Endometrial microvascular endothelial cells (primary cell): Measurements from ENCODE around the gene DHRS7B. TPM values are rescaled to one million over a fixed set of nuclear protein-coding genes. Genes with fewer than 3 reads are reported as not detected.
"Not testable (repeated sequence)": the region's sequence is repeated elsewhere in the genome, so short reads cannot be mapped to it uniquely, and the experiment has no call there.

Source experiments
- in situ Hi-C: cut with HindIII; loops from 2 replicates; pipeline ENCODE4 v1.10.0; 2017; ENCODE audit warnings: low sequenced_read_pairs, low pct_unique_long_range_greater_than_20kb; ENCODE audit errors: inconsistent ontology term
- total RNA-seq: library from RNA; depleted of rRNA; stranded (reverse); fragments of >200 nt; gene quantifications from one replicate; pipeline ENCODE4 v1.2.3, GENCODE V29; 2015; ENCODE audit errors: inconsistent ontology term

The DHRS7B gene
- total RNA-seq, 1 donor from 2014 or later: 33.5 TPM

- in situ Hi-C loops: no loop called here
Observed at GRCh38 chr17:21106316-21106715, 20.4 kb upstream of the DHRS7B start.

GRCh38 chr17:21107067-21107650, 19.6 kb upstream of the DHRS7B start:
- in situ Hi-C loops: not testable (repeated sequence)

DNA sequence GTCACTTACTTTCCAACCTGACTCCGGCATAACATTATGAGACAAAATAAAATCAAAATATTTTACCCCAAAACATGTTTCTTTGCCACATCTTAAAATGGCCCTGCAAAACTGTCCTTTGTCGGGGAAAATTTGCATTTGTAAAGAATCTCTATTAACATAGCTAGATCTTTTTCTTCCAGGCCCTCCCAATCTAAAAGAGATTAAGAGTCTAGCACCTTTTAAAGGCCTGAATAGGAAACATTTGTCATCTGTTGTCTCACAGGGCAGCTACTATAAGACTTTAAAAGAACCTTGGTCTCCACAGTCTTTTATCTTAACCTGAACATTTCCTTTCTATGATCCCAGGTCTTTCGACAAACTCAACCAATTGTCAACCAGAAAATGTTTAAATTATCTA, 18.1 kb upstream of the DHRS7B start:
- in situ Hi-C loops: no loop called here

GRCh38 chr17:21113049-21113690, 13.6 kb upstream of the DHRS7B start:
- in situ Hi-C loops: no loop called here

- in situ Hi-C loops: no loop called here
Observed at GRCh38 chr17:21113716-21114115, 13.0 kb upstream of the DHRS7B start.

DNA sequence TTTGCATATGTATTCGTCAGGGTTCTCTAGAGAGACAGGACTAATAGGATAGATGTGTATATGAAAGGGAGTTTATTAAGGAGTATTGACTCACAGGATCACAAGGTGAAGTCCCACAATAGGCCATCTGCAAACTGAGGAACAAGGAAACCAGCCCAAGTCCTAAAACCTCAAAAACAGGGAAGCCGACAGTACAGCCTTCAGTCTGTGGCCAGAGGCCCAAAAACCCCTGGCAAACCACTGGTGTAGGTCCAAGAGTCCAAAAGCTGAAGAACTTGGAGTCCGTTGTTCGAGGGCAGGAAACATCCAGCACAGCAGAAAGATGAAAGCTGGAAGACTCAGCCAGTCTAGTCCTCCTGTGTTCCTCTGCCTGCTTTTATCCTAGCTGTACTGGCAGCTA, 12.0 kb upstream of the DHRS7B start:
- in situ Hi-C loops: not testable (repeated sequence)

DNA sequence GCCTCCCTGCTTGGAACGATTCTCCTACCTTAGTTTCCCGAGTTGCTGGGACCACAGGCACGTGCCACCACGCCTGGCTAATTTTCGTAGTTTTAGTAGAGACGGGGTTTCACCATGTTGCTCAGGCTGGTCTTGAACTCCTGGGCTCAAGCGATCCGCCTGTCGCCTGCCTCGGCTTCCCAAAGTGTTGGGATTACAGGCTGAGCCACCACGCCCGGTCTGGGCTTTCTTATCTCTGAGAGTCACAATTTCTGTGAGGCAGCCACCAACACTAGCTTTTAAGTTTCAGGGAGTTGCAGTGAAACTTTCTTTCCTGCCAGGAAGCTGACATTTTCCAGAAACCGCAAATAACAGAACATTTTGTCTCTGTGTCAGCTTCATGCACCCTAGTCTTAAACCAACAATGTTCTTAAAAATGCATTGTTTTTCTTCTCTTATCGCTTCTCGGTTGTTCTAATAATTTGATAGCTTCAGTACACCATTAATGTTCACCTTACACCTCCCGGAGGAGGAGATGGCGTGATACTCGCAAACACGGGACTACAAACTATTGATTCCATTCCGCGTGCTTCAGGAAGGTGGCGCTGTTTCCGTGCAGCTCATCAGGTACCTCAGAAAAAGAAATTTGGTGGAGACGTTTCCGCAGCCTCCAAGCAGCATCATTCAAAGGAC, 7.4 kb upstream of the DHRS7B start:
- in situ Hi-C loops: no loop called here

GRCh38 chr17:21119919-21120249, 6.9 kb upstream of the DHRS7B start:
- in situ Hi-C loops: no loop called here

- in situ Hi-C loops: no loop called here
Observed at GRCh38 chr17:21124086-21124485, 2.7 kb upstream of the DHRS7B start.

DNA sequence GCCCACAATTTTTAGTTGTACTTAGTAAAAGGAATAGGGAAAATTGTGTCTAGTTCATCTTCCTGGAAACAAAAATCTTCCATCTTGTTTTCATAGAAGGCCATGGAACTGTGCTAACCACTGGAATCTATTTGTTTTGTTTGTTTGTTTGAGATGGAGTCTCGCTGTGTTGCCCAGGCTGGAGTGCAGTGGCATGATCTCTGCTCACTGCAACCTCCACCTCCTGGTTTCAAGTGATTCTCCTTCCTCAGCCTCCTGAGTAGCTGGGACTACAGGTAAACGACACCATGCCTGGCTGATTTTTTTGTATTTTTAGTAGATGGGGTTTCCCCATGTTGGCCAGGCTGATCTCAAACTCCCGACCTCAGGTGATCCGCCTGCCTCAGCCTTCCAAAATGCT, 2.2 kb upstream of the DHRS7B start:
- in situ Hi-C loops: not testable (repeated sequence)

DNA sequence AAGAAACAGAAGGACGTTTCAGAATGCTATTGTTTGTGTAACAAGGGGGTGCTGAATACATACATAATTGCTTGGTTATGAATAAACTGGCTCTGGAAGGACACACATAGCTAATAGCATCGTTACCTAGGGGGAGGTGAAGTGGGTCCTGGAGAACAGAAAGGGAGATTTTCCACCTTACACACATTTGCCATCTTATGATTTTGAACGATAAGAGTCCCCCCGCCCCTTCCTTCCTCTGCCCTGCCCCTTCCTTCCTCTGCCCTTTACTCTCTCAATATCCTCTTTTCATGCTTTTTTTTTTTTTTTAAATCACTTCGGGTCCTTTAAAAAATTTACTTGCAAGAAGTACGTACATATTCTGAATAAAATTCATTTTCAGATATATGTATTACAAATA, 902 bp upstream of the DHRS7B start:
- in situ Hi-C loops: no loop called here

DNA sequence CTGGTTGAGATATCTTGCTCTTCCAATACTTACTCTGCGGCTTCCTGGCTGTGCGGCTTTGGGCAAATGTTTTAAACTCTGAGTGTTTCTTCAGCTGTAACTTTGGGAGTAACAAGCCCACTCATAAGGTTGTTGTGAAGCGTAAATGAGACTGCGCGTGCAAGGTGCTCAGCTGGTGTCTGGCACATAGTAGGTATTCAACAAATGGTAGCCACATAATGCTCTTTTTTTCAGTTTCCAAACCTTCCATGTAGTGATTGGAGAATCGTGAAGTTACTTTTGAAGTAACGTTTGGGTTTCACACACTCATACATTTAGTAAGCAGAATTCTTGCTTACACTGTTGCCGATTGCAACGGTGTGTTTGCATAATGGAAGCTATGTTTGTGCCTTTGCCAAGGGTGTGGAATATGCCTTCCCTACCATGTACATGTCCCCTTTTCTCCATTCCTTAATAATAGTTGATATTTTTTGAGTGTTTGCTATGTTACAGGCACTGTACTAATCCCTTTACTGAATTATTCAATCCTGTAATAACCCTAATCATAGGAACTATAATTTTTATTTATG, 829 bp downstream of the DHRS7B start:
- in situ Hi-C loops: no loop called here

DNA sequence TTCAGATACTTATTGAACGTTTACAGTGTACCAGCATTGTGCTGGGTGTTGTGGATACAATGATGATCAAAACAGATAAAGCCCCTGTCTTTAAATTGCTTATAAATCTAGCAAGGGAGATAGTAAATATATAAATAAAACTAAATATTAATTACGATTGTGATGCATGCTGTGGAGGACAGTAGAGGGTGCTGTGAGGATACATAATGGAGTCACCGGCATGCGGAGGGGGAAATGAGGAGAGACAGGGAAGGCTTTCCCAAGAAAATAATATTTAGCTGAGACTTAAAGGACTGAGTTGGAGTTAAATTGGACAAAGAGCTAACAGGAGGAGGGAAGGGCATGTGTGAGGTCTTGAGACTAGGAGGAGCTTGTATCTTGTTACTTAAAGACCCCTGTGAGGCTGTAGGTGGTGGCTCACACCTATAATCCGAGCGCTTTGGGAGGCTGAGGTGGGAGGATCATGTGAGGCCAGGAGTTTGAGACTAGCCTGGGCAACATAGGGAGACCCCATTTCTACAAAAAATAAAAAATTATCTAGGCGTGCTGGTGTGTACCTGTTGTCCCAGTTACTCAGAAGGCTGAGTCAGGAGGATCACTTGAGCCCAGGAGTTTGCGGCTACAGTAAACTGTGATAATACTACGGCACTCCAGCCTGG, 2.4 kb downstream of the DHRS7B start:
- in situ Hi-C loops: no loop called here

- in situ Hi-C loops: no loop called here
Observed at GRCh38 chr17:21131137-21131536, 4.4 kb downstream of the DHRS7B start.

DNA sequence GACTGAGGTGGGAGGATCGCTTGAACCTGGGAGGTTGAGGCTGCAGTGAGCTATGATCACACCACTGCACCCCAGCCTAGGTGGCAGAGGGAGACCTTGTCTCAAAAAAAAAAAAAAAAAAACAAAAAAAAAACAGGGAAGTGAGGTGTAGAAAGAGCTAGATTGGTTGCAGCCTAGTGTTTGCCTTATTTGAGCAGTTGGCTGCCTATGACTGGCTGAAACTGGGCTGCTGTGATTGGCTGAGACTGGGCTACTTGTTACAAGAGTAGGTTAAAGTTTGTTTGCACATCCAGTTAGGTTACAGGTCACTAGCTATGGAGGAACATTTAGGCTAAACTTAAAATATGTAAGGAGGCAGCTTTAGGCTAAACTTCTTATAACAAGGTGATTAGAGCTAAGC, 5.7 kb downstream of the DHRS7B start:
- in situ Hi-C loops: no loop called here

- in situ Hi-C loops: no loop called here
Observed at GRCh38 chr17:21134559-21134958, 7.8 kb downstream of the DHRS7B start.

DNA sequence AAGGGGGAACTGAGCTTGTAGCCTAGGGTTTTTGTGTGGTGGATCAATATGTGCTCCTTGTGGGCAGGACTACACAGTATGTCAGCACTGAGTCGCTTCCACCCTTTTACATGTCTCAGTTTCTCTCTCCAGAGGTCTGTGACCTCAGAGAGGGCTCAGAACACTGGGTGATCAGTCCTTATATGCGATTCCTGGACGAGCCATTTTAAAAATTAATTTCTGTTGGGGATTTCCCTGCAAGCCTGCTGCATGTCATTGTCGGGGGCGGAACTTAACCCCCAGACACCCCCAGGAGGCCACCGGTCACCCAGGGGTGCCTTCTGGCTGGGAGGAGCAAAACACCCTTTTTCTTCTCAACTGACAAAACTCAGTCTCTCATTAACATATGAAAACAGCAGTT, 14.1 kb downstream of the DHRS7B start:
- in situ Hi-C loops: no loop called here

DNA sequence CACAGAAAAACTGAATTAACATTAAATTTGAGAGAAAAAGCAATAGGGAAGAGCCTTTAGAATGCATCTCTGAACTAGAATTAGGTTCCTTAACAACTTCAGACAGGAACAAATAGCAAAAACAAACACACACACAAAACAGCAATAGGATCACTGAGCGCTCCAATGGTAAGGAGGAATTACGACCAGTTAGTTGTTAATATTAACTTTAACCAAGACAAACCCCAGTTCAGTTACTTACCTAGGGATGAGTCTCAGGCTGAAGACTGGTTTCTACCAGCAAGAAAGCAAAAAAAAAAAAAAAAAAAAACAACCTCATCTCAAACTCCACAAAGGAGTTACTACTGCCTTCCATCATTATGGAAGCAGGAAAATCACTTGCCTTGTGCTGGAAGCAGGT, 14.6 kb downstream of the DHRS7B start:
- in situ Hi-C loops: no loop called here

GRCh38 chr17:21142065-21142464, 15.3 kb downstream of the DHRS7B start:
- in situ Hi-C loops: not testable (repeated sequence)

GRCh38 chr17:21143695-21144094, 16.9 kb downstream of the DHRS7B start:
- in situ Hi-C loops: no loop called here
